8988T (cell line): ENCODE measurements around the gene SNRPA1.
"Not testable (repeated sequence)": the region's sequence is repeated elsewhere in the genome, so short reads cannot be mapped to it uniquely, and the experiment has no call there.

ENCODE experiments used
- DNase-seq: peaks from one replicate; pipeline ENCODE4 v3.0.0; 2011

Gene SNRPA1

DNA sequence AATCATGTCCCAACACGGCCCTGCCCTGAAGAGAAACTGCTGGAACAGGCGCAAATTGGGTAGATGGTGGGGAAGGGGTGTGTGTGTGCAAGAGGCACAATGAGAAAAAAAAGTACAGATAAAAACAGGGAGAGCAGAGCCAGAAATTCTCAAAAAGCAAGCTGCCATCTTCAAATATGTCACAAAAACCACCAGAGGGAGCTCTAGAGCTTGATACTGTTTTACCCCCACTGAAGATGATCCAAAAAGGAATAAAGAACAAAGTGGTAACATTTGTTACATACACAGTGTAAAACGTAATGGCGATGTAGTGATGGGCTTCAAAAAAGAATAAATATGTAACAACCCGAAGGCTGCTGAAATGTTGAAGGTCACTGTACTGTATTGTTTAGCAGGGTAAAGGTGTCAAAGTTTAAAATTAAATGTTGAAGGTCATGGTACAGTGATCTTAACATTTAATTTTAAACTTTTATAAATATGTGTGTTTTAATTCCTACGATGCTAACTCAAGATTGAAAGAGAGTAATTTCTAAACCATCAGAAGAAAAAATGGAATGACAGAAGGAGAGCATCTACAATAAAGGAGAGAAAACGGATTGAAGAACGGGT lies 6.0 kb downstream of the SNRPA1 start:
- no peak for DNase-seq

GRCh38 chr15:101287342-101287741 lies 7.7 kb downstream of the SNRPA1 start:
- not testable (repeated sequence) for DNase-seq

GRCh38 chr15:101286471-101287114 lies 8.5 kb downstream of the SNRPA1 start:
- DNase-seq = no peak

- no peak for DNase-seq
Observed at GRCh38 chr15:101283931-101284330, 11.1 kb downstream of the SNRPA1 start.

DNA sequence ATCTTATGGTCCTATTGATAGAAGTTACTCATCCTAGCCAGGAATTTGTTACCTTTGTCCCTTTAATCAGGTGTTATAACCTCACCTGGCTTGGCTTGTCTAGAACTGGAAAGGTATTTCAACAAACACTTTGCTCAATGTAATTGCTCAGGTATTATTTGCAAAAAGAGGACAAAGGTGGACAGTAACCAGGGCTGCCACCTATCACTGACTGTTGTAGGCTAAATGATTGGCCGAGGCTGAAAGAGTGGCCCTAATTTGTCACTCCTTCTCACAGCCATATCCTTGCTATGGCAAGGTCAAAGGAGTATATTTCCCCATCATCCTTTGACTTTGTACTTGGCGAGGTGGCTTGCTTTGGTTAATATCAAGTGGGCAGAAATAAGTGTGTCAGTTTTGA lies 15.0 kb downstream of the SNRPA1 start:
- DNase-seq = no peak

- DNase-seq = no peak
Observed at GRCh38 chr15:101277943-101278564, 17.0 kb downstream of the SNRPA1 start.

GRCh38 chr15:101277038-101277822 lies 17.8 kb downstream of the SNRPA1 start, which contains the start of gene SELENOS:
Gene SELENOS, minus strand, starts transcription at chr15:101277485. Its CDS starts 68 bp downstream, at chr15:101277417.
- DNase-seq = peak; percentile 39

DNA sequence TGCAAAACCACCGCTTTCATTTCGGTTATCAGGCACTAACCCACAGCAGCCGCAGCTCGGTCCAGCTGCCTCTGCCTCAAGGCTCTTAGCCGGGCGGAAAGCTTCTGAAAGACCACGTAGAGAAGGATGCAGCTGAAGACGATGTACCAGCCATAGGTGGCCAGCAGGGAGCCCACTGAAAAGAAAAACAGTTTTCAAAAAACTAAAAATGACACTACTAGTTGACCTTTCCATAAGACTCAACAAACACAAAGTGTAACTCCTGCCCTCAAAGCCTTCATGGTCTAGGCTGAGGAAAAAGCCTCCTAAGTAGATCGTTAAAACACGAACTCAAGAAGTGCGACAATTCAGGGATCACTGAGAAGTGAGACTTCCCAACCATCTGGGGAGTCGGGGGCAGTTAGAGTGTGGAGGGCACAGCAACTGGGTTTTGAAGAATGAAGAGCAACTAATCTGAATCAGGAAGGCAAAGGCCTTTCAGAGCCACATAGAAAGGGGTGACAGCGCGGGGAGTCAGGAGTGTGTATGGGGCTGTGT lies 18.5 kb downstream of the SNRPA1 start:
- DNase-seq = no peak

GRCh38 chr15:101275018-101275417 lies 20.0 kb downstream of the SNRPA1 start:
- DNase-seq = no peak

GRCh38 chr15:101273534-101273933 lies 21.5 kb downstream of the SNRPA1 start:
- DNase-seq = no peak

DNA sequence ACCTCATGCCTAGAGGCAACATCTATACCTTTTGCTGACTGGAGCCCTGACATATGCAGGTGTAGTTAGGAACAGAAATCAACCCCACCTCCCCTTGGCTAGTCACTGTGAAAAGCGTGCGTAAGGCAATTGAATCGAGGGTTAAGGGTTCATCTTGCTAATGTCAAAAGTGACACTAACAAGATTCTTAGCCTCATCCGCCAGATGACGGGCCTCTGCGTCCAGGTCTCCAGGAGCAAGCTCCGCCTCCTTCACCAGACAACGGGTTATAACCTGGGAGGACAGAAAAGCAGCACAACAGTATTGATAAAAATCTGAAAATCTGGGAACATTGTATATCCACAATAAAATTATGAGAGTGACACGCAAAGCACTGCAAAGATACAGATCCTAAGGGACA lies 22.5 kb downstream of the SNRPA1 start:
- no peak for DNase-seq

- DNase-seq = no peak
Observed at GRCh38 chr15:101269479-101270223, 25.4 kb downstream of the SNRPA1 start.

DNA sequence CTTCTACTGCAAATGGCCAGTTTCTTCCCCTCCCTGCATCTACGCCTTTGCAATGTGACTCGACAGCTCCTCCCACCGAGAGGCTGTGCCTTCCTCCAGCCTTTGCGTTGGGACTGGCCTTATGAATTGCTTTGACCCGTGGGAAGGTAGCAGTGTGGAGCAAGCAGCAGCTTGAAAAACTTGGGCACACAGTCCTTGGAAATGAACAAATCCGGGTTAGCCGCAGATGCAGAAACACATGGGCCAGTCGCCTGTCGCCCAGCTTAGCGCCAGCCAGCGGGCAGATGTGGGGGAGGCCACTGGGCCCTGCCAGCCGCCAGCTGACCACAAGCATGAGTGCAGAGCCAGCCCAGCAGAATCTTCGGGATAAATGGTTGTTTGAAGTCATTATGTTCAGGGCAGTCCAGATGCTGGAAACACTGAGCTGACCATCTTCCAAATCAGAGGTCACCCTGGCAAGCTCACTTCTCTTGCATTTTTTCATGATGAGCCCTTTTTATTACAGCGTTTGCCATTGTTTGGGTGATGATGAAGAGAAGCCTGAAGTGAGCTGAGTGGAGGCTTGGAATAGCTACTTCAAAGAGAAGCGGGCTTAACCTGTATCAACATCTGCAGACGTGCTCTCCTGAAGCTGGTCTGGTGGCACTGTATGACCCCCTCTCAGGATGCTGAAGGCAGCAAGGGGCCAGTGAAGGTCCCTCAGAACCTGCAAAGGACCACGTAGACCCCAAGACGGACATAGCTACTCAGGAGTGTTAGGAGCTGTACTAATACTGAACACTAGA lies 27.5 kb downstream of the SNRPA1 start:
- DNase-seq = no peak

- DNase-seq = no peak
Observed at GRCh38 chr15:101266787-101267186, 28.3 kb downstream of the SNRPA1 start.

- DNase-seq = no peak
Observed at GRCh38 chr15:101266034-101266433, 29.0 kb downstream of the SNRPA1 start.

GRCh38 chr15:101264911-101265641 lies 30.0 kb downstream of the SNRPA1 start:
- DNase-seq = no peak

DNA sequence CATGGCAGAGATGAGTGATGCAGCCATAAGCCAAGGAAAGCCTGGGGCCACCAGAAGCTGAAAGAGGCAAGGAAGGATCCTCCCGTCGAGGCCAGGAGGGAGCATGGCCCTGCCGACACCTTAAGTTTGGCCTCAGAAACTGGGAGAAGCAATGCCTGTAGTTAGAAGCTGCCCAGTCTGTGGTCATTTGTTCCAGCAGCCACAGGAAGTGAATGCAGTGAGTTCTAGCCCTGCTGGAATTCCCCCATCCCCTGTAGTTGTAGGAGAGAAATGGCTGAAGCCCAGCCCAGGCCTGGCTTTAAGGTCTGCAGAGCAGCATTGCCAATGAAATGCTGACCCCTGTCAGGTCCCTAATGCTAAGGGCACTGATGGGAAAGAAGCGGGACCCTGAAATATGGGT lies 31.0 kb downstream of the SNRPA1 start:
- no peak for DNase-seq

- no peak for DNase-seq
Observed at GRCh38 chr15:101262551-101262950, 32.5 kb downstream of the SNRPA1 start.

GRCh38 chr15:101258238-101259144 lies 36.6 kb downstream of the SNRPA1 start:
- no peak for DNase-seq

DNA sequence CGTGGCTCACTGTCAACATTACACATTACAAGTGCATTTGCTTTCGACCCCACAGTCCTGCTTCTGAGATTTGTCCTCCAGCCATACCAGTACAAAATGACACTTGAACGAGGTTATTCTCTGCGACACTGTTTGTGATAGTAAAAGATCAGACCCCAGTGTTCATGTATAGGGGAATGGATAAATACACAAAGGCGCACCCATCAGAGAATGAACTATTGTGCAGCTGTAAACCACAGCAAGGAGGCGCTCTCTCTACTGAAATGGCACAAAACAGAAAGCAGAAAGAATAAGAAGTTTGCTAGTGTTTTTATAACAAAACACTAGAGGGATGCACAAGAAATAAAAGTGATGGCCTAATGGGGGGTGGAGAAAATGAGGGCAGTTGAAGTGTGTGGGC lies 38.3 kb downstream of the SNRPA1 start:
- no peak for DNase-seq
